Neuronal stem cell (in vitro differentiated cells): ENCODE data around the gene SUV39H1. TPM values are rescaled to one million over a fixed set of nuclear protein-coding genes. Genes with fewer than 3 reads are reported as not detected.
"Not testable (repeated sequence)": the region's sequence is repeated elsewhere in the genome, so short reads cannot be mapped to it uniquely, and the experiment has no call there.

ENCODE experiments used
- DNase-seq: peaks from one replicate; pipeline ENCODE4 v3.0.0-alpha.2; 2013; ENCODE audit warnings: low spot score
- H2AFZ ChIP-seq: one replicate; pipeline ENCODE4 v1.6.1; 2013; ENCODE audit warnings: mild to moderate bottlenecking, low read length, inconsistent platforms
- H2AK5ac ChIP-seq: 2 replicates; pipeline ENCODE4 v1.6.1; 2013; ENCODE audit warnings: low read depth, mild to moderate bottlenecking, inconsistent platforms, low read length, moderate library complexity, mixed read lengths
- H2BK120ac ChIP-seq: 2 replicates; pipeline ENCODE4 v1.6.1; 2013; ENCODE audit warnings: low read depth, mild to moderate bottlenecking, inconsistent platforms, low read length, moderate library complexity, mixed read lengths
- H2BK12ac ChIP-seq: one replicate; pipeline ENCODE4 v1.6.1; 2013; ENCODE audit warnings: low read length, inconsistent platforms
- H2BK15ac ChIP-seq: 2 replicates; pipeline ENCODE4 v1.6.1; 2013; ENCODE audit warnings: mild to moderate bottlenecking, low read length, inconsistent platforms, mixed read lengths
- H2BK5ac ChIP-seq: one replicate; pipeline ENCODE4 v1.6.1; 2013; ENCODE audit warnings: inconsistent platforms, mild to moderate bottlenecking, low read length, moderate library complexity
- H3K14ac ChIP-seq: one replicate; pipeline ENCODE4 v1.6.1; 2013; ENCODE audit warnings: low read length, inconsistent platforms
- H3K18ac ChIP-seq: 2 replicates; pipeline ENCODE4 v1.6.1; 2013; ENCODE audit warnings: low read length, inconsistent platforms
- H3K23ac ChIP-seq: 2 replicates; pipeline ENCODE4 v1.6.1; 2013; ENCODE audit warnings: low read depth, mild to moderate bottlenecking, mixed read lengths, low read length, inconsistent platforms; ENCODE audit not compliant: poor library complexity
- H3K27ac ChIP-seq: replicated peaks from 3 replicates; pipeline ENCODE4 v1.5.1; 2013; ENCODE audit warnings: low read length, inconsistent platforms
- H3K27me3 ChIP-seq, 3 experiments: 2 replicates each; pipeline ENCODE4 v1.6.1; 2013; ENCODE audit warnings: low read length in 3 of 3, mild to moderate bottlenecking in 2 of 3, inconsistent platforms in 1 of 3, low read depth in 1 of 3, mixed read lengths in 1 of 3, moderate library complexity in 1 of 3; ENCODE audit not compliant: control insufficient read depth in 3 of 3, insufficient read depth in 3 of 3
- H3K36me3 ChIP-seq, 2 donors: replicated peaks in 1 of 2; 2 replicates each; pipeline ENCODE4 v1.6.1; 2013; ENCODE audit warnings: low read length in 2 of 2; ENCODE audit not compliant: control insufficient read depth in 2 of 2, insufficient read depth in 2 of 2
- H3K4ac ChIP-seq: 2 replicates; pipeline ENCODE4 v1.6.1; 2013; ENCODE audit warnings: inconsistent platforms, mild to moderate bottlenecking, low read length, moderate library complexity
- H3K4me1 ChIP-seq, 2 donors: 1 replicate in 1 of 2; 2 replicates in 1 of 2; pipeline ENCODE4 v1.6.1; 2013; ENCODE audit warnings: low read length in 2 of 2, low read depth in 1 of 2; ENCODE audit not compliant: control insufficient read depth in 2 of 2, insufficient read depth in 1 of 2
- H3K4me2 ChIP-seq: one replicate; pipeline ENCODE4 v1.6.1; 2013; ENCODE audit warnings: mild to moderate bottlenecking, low read length, inconsistent platforms; ENCODE audit not compliant: insufficient read depth, poor library complexity, severe bottlenecking
- H3K4me3 ChIP-seq, 2 donors: 2 replicates each; pipeline ENCODE4 v1.5.1; 2013; ENCODE audit warnings: low read length in 2 of 2, mild to moderate bottlenecking in 2 of 2, inconsistent platforms in 1 of 2, moderate library complexity in 1 of 2
- H3K79me1 ChIP-seq: one replicate; pipeline ENCODE4 v1.6.1; 2013; ENCODE audit warnings: low read depth, mild to moderate bottlenecking, inconsistent platforms, low read length, moderate library complexity
- H3K9ac ChIP-seq: one replicate; pipeline ENCODE4 v1.6.1; 2013; ENCODE audit warnings: mild to moderate bottlenecking, low read depth, low read length, inconsistent platforms; ENCODE audit not compliant: poor library complexity
- H3K9me3 ChIP-seq, 2 donors: replicated peaks in 1 of 2; 2 replicates each; pipeline versions ENCODE3 to v1.6.1; 2013; ENCODE audit warnings: low read length in 2 of 2, mild to moderate bottlenecking in 2 of 2, inconsistent platforms in 1 of 2, low read depth in 1 of 2, mixed read lengths in 1 of 2, moderate library complexity in 1 of 2; ENCODE audit not compliant: control insufficient read depth in 2 of 2, insufficient read depth in 1 of 2
- H4K8ac ChIP-seq: one replicate; pipeline ENCODE4 v1.6.1; 2013; ENCODE audit warnings: low read depth, mild to moderate bottlenecking, inconsistent platforms, low read length, moderate library complexity
- H4K91ac ChIP-seq: one replicate; pipeline ENCODE4 v1.6.1; 2013; ENCODE audit warnings: low read length, low read depth, mild to moderate bottlenecking, inconsistent platforms; ENCODE audit not compliant: poor library complexity
- WGBS, 2 donors: extraction: QIAGEN DNeasy Blood & Tissue Kit; methylation state at CpG; one replicate each; pipeline ENCODE4 v1.1.7; 2013; ENCODE audit warnings: missing lambda C conversion rate in 2 of 2, mixed read lengths in 1 of 2; ENCODE audit not compliant: insufficient read length in 2 of 2, insufficient replicate concordance in 1 of 2; ENCODE audit errors: extremely low coverage in 2 of 2; 5-methylcytosine and 5-hydroxymethylcytosine counted together
- polyA plus RNA-seq, 2 experiments: library from polyadenylated mRNA; stranded (reverse); fragments of 200-250 nt; gene quantifications; one replicate each; pipeline ENCODE4 v1.2.3, GENCODE V29; 2013

The SUV39H1 gene, protein sequence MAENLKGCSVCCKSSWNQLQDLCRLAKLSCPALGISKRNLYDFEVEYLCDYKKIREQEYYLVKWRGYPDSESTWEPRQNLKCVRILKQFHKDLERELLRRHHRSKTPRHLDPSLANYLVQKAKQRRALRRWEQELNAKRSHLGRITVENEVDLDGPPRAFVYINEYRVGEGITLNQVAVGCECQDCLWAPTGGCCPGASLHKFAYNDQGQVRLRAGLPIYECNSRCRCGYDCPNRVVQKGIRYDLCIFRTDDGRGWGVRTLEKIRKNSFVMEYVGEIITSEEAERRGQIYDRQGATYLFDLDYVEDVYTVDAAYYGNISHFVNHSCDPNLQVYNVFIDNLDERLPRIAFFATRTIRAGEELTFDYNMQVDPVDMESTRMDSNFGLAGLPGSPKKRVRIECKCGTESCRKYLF
- polyA plus RNA-seq (2013, experiment 1 of 2) = 11.2 TPM
- polyA plus RNA-seq (2013, experiment 2 of 2) = 10.1 TPM

DNA sequence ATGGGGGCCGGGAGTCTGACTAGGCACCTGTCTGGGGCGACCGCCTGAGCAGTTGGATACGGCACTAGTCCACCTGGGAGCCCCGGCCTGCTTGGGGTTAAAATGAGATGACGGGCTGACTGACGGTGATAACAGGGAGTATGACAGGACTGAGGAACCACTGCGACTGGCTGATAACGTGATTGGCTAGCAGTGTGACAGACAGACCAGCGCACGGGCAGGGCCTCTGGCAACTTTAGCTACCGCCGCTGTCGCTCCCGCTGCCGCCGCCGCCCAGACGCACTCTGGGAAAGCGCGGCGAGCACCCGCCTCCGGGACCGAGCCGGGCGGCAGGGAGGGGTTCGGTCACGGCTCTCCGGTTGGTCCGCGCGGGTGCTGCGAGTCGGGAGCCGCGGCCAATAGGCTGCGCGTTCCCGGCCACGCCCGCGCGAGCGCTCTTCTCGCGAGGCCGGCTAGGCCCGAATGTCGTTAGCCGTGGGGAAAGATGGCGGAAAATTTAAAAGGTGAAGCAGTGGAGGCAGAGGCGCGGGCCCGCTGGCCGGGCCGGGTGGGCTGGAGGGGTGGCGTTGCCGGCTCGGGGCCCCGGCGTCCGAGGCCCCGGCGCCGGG lies at the start of gene SUV39H1:
Gene SUV39H1, plus strand, starts transcription at position 434 of the 608 bp plus-strand sequence. Its CDS starts 51 bp downstream, at position 485.
- peaks cover 10 to 28% of the 10 kb centered on the region in 2 donors for H3K36me3 ChIP-seq
- peak within 1 kb of the TSS; percentile 69 to 91 for H3K4me3 ChIP-seq
- H3K18ac ChIP-seq = peak within 1 kb of the TSS; percentile 87
- H2BK120ac ChIP-seq = no peak within 1 kb of the TSS
- H3K27me3 ChIP-seq = no peaks in the 10 kb centered on the region
- peak within 1 kb of the TSS; percentile 91 for H3K9ac ChIP-seq
- peak within 1 kb of the TSS; percentile 43 for H3K23ac ChIP-seq
- no peak within 1 kb of the TSS for H2BK15ac ChIP-seq
- no peak within 1 kb of the TSS for H3K4ac ChIP-seq
- H3K9me3 ChIP-seq = no peaks in the 10 kb centered on the region
- H2BK12ac ChIP-seq = no peak within 1 kb of the TSS
- peak within 1 kb of the TSS; percentile 82 for H3K27ac ChIP-seq
- peaks cover 3 to 12% of the 10 kb centered on the region in 2 donors for H3K4me1 ChIP-seq
- no peak within 1 kb of the TSS for H2AK5ac ChIP-seq
- no peak within 1 kb of the TSS for H4K8ac ChIP-seq
- no peak within 1 kb of the TSS for H3K14ac ChIP-seq
- peak within 1 kb of the TSS; percentile 56 for H3K4me2 ChIP-seq
- WGBS, 2 donors = no CpG with 5 or more reads among the region's 66 CpGs
- DNase-seq = peak; percentile 75
- no peak within 1 kb of the TSS for H2BK5ac ChIP-seq
- no peaks in the 10 kb centered on the region for H3K79me1 ChIP-seq
- peak within 1 kb of the TSS; percentile 73 for H2AFZ ChIP-seq
- no peak within 1 kb of the TSS for H4K91ac ChIP-seq

DNA sequence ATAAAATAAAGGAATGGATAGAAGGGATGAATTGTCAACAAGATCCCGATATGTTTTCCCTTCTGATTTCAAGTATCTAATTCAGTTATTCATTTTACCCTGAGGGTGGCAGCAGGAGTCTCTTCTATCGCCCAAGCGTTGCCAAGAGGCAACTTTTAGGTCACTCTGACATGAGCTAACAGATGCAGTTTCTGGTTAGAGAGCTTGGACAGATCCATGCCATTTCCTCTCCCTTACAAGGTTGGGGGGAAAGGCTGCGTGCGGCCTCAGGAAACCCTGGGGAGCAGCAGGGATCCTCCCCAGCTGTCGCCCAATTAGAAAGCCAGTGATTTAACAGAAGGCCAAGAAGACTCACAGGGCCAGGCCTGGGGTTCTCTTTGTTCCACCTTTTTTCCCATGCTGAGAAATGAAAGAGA lies 48.2 kb upstream of the SUV39H1 start:
- no peaks in the 10 kb centered on the region for H3K36me3 ChIP-seq
- H2BK120ac ChIP-seq = no peak overlapping the region
- no peaks in the 10 kb centered on the region for H3K9me3 ChIP-seq
- no peak overlapping the region for H3K23ac ChIP-seq
- no peak overlapping the region for H2BK15ac ChIP-seq
- no CpG with 5 or more reads among the region's 6 CpGs for WGBS, 2 donors
- DNase-seq = no peak
- no peak overlapping the region for H3K4me2 ChIP-seq
- H3K18ac ChIP-seq = no peak overlapping the region
- H4K8ac ChIP-seq = no peak overlapping the region
- H3K27ac ChIP-seq = no peak overlapping the region
- H3K4me3 ChIP-seq = no peak overlapping the region
- no peak overlapping the region for H2BK12ac ChIP-seq
- H3K9ac ChIP-seq = no peak overlapping the region
- peak overlapping the region; percentile 50 for H2AFZ ChIP-seq
- no peak overlapping the region for H2BK5ac ChIP-seq
- H3K79me1 ChIP-seq = no peaks in the 10 kb centered on the region
- no peak overlapping the region for H3K4ac ChIP-seq
- no peak overlapping the region for H3K14ac ChIP-seq
- H3K4me1 ChIP-seq = no peaks in the 10 kb centered on the region
- H2AK5ac ChIP-seq = no peak overlapping the region
- H3K27me3 ChIP-seq = no peaks in the 10 kb centered on the region
- H4K91ac ChIP-seq = no peak overlapping the region

DNA sequence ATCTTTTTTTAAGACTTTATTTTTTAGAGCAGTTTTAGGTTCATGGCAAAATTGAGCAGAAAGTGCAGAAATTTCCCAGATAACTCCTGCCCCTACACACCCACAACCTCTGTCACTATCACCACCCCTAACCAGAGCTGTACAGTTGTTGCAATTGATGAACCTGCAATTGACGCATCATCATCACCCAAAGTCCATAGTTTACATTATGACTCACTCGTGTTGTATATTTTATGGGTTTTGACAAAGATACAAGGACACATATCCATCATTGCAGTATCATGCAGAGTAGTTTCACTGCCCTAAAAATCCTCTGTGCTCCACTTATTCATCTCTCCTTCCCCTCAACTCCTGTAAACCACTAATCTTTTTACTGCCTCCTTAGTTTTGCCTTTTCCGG lies 47.4 kb upstream of the SUV39H1 start:
- no peaks in the 10 kb centered on the region for H3K36me3 ChIP-seq
- no peaks in the 10 kb centered on the region for H3K79me1 ChIP-seq
- H3K14ac ChIP-seq = no peak overlapping the region
- H2BK12ac ChIP-seq = no peak overlapping the region
- H3K27ac ChIP-seq = no peak overlapping the region
- H3K4me2 ChIP-seq = no peak overlapping the region
- H3K9ac ChIP-seq = no peak overlapping the region
- no peaks in the 10 kb centered on the region for H3K27me3 ChIP-seq
- H3K23ac ChIP-seq = no peak overlapping the region
- no peak overlapping the region for H3K4me3 ChIP-seq
- no peak overlapping the region for H2BK15ac ChIP-seq
- WGBS, 2 donors = no CpG with 5 or more reads among the region's 3 CpGs
- no peak overlapping the region for H2AFZ ChIP-seq
- no peak overlapping the region for H3K4ac ChIP-seq
- H2BK5ac ChIP-seq = no peak overlapping the region
- DNase-seq = no peak
- no peak overlapping the region for H2BK120ac ChIP-seq
- no peak overlapping the region for H4K8ac ChIP-seq
- no peak overlapping the region for H3K18ac ChIP-seq
- H4K91ac ChIP-seq = no peak overlapping the region
- H3K4me1 ChIP-seq = no peaks in the 10 kb centered on the region
- no peak overlapping the region for H2AK5ac ChIP-seq
- H3K9me3 ChIP-seq = no peaks in the 10 kb centered on the region

DNA sequence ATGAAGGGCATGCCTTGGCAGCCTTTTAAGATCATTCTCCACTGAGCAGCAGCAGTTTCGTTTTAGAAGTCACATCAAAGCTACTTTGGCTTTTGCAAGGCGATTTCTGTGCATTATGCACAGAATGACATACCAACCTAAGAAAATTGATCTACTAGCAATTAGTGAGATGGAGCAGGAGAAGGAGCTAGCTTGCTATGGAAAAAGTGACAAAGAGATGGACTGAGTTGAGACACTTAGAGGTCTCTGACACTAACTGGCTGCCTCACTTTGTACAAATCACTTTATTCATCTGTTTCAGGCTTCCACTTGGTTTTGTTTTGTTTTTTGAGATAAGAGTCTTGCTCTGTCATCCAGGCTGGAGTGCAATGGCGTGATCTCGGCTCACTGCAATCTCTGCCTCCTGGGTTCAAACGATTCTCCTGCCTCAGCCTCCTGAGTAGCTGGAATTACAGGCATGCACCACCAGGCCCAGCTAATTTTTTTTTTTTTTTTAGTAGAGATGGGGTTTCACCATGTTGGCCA lies 44.4 kb upstream of the SUV39H1 start:
- not testable (repeated sequence) for H4K91ac ChIP-seq, H3K4me2 ChIP-seq, H3K4me1 ChIP-seq, H3K36me3 ChIP-seq, DNase-seq, H2AK5ac ChIP-seq, H3K18ac ChIP-seq, H3K27me3 ChIP-seq, H3K9me3 ChIP-seq, H3K23ac ChIP-seq, H2BK120ac ChIP-seq, H3K9ac ChIP-seq, H2AFZ ChIP-seq, H3K79me1 ChIP-seq, H3K27ac ChIP-seq, H3K4ac ChIP-seq, H4K8ac ChIP-seq, H3K14ac ChIP-seq, H3K4me3 ChIP-seq, H2BK5ac ChIP-seq, H2BK12ac ChIP-seq, H2BK15ac ChIP-seq
- no CpG with 5 or more reads among the region's 5 CpGs for WGBS, 2 donors
